GM11168 (cell line): ENCODE data around the gene CFAP54.
"Not testable (repeated sequence)": the region's sequence is repeated elsewhere in the genome, so short reads cannot be mapped to it uniquely, and the experiment has no call there.

Source experiments
- in situ Hi-C: fragments of 300-500 bp; cut with MboI; formaldehyde crosslinking; loops from one replicate; pipeline ENCODE4 v1.12.0; 2022; ENCODE audit warnings: low sequenced_read_pairs; ENCODE audit not compliant: unreplicated experiment

The CFAP54 gene

GRCh38 chr12:96489392-96490056 is at the start of gene CFAP54:
TSS of gene CFAP54 (plus strand) at chr12:96489577. CDS start at chr12:96489610, 33 bp downstream.
- in situ Hi-C loops = no loop called here

- in situ Hi-C loops = no loop called here
Measured at GRCh38 chr12:96441816-96442215, 47.6 kb upstream of the CFAP54 start.

- in situ Hi-C loops = no loop called here
Measured at GRCh38 chr12:96442906-96443305, 46.5 kb upstream of the CFAP54 start.

- in situ Hi-C loops = no loop called here
Measured at GRCh38 chr12:96444399-96444798, 45.0 kb upstream of the CFAP54 start.

GRCh38 chr12:96445691-96446583 is 43.4 kb upstream of the CFAP54 start:
- in situ Hi-C loops = no loop called here

- in situ Hi-C loops = no loop called here
Measured at GRCh38 chr12:96447256-96447655, 42.1 kb upstream of the CFAP54 start.

GRCh38 chr12:96448300-96448699 is 41.1 kb upstream of the CFAP54 start:
- in situ Hi-C loops = no loop called here

DNA sequence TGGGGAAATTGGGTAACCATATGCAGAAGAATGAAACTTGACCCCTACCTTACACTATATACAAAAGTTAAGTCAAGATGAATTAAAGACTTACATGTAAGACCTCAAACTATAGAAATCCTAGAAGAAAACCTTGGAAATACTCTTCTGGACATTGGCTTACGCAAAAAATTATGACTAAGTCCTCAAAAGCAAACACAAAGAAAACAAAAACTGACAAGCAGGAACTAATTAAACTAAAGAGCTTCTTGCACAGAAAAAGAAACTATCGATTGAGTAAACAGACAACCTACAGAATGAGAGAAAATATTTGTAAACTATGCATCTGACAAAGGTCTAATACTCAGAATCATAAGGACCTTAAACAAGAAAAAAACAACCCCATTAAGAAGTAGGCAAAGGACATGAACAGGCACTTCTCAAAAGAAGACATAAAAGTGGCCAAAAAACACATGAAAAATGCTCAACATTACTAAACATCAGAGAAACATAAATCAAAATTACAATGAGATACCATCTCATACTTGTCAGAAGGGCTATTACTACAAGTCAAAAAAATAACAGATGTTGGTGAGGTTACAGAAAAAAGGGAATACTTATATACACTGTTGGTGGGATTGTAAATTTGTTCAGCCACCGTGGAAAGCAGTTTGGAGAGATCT is 37.0 kb upstream of the CFAP54 start:
- in situ Hi-C loops = no loop called here

DNA sequence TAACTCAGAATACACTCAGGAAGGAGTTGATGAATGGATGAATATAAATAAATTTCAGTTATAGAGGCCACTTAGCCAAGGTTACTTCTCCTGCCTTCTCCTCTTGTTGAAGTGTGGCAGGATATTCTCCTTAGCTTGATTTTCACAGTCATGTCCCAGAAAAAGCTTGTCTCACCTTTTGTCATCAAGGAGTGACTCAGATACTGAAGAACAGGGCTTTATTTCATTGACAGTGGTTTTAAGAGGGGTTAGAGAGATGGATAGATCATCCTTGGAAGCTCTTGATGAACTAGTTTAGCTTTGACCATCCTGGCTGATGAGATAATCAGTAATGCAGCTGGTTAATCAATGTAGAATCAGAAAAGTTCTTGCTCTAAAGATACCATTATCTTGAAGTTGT is 35.0 kb upstream of the CFAP54 start:
- in situ Hi-C loops = no loop called here

- in situ Hi-C loops = no loop called here
Measured at GRCh38 chr12:96456265-96456974, 33.0 kb upstream of the CFAP54 start.

DNA sequence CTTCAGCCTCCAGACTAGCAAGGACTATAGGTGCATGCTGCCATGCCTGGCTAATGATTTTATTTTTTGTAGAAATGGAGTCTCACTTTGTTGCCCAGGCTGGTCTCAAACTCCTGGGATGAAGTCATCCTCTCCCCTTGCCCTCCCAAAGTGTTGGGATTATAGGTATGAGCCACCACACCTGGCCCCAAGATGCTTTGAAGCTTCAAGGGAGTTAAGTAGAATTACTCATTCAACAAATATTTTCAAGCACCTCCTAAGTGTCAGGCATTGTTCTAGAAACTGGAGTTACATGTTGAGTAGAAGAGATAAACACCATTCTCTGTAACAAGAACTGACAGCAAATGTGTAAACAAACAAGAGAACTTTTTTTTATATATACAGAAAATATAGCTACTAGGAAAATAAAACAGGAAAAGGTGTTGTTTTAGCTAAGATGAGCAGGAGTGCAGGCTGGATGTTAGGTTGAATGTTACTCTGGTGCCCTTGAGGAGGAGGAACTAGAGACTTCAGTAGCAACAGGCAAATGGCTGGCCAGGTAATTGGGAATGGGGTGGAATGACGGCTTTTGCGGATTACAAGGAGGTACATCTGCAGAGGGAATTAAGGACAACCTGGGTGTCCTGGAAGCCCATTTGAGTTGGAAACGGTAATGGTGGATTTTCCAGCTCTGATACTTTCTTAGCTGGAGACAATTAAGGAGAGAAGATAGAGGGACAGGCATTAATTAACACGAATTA is 32.0 kb upstream of the CFAP54 start:
- in situ Hi-C loops = no loop called here

GRCh38 chr12:96459281-96459680 is 30.1 kb upstream of the CFAP54 start:
- in situ Hi-C loops = not testable (repeated sequence)

- in situ Hi-C loops = no loop called here
Measured at GRCh38 chr12:96462571-96463280, 26.7 kb upstream of the CFAP54 start.

DNA sequence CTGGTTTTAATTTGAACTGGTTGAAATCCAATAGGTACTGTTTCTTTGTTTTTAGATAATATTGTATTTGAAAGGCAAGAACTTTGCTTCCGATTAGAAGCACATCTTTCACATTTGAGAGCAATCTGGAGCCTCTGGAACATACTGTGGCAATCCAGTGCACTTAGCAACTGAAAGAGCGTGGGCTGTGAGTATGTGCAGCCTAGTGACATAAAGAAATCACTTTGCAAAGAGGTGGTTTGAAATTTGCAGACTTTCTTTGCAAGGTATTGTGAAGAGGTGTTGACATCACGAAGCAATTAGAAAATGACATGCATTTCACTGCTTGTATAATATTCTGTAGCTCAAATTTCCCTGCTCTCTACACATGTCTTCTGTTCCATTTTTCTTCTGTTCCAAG is 23.5 kb upstream of the CFAP54 start:
- in situ Hi-C loops = no loop called here

DNA sequence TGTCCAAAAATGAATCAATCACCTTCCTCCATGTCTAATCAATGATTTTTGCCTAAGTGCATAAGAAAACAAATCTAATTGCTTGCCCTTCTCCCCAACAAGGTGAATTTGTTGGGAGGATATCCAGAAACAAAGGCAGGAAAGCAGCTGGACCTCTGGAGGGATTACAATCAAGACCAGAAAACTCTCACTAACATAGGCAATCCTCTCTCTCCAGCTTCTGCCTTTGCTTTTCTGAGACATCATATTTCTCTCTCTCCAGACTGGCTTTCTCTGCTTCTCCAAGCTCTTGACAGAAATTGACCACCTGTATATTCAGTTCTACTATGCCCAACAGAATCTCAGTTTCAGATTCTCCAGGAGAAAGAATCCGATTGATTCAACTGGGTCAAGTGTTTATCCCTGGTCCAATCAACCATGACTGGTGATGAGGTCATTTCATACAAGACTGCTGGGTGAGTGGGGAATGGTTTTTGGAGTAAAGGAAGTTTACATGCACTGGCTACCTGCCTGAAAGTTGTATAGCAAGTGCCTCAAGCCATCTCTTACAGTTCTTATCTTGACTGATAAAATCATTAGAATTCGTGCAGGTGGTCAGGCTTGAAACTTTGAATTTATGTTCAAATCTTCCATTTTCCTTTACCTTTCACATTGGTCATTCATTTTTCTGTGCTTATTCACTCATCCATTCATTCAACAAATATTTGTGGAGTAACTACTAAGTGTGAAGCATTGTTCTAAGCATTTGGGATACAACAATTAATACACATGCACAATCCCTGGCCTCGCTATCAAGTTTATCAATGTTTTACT is 22.2 kb upstream of the CFAP54 start:
- in situ Hi-C loops = no loop called here

GRCh38 chr12:96471368-96472050 is 17.9 kb upstream of the CFAP54 start:
- in situ Hi-C loops = loop anchor here (10.0 kb wide), 1 partner anchor 67 kb away; the partner anchor contains the start of gene CDK17

GRCh38 chr12:96472384-96472783 is 17.0 kb upstream of the CFAP54 start:
- in situ Hi-C loops = loop anchor here (10.0 kb wide), 1 partner anchor 68 kb away; the partner anchor contains the start of gene CDK17
